ENCODE data around the gene CSNK1G1. TPM values are rescaled to one million over a fixed set of nuclear protein-coding genes. Genes with fewer than 3 reads are reported as not detected.

The CSNK1G1 gene
- total and polyA plus RNA-seq, 2 donors (not counting 1 experiment from before 2014, with no cell fraction given): 18.2 to 27.1 TPM

DNA sequence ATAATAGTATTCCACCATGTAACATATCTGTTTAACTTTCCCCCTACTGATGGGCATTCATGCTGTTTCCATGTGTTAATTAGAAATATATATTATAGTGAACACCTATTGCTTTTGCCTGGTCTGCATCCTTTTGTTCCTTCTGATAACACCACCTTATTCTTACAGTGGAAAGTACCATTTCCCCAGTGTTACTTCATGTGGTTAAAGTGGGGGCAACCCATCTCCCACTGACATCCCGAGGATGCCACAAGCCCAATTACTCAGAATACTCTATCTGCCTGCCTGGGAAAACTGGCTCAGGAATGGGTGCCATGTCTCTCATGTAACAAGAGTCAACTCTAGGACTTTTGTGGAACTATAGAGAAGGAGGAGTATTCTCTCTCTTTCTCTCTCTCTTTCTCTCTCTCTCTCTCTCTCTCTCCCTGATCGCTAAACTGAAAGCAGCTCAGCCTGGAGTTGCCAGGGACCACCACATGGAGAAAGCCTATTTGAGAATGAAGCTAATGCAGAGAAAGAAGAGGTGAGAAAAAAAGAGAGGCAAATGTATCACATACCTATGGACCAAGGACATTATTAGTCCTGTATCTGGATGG lies 126.7 kb downstream of the CSNK1G1 start:
- Histone ChIP-seq H3K36me3 (ENCODE audit: control insufficient read depth, insufficient read depth, low read length) (no peaks in the 10 kb centered on the region), H4K20me1 (ENCODE audit: control insufficient read depth, extremely low read depth, insufficient read depth, low read length) (no peaks in the 10 kb centered on the region), H3K9ac (ENCODE audit: insufficient read depth, low read length) (no peak overlapping the region), H3K4me2 (ENCODE audit: extremely low read depth, insufficient read depth, low read length) (no peak overlapping the region), H3K27me3 (ENCODE audit: control insufficient read depth, insufficient read depth, low read length) (no peaks in the 10 kb centered on the region), H2AFZ (ENCODE audit: low read length) (no peak overlapping the region), H3K4me3 (replicated peaks in 1 of 4; ENCODE audit: control extremely low read depth in 1 of 4, insufficient read depth in 1 of 4, low read depth in 3 of 4, low read length in 4 of 4) (no peak overlapping the region), H3K79me2 (ENCODE audit: control insufficient read depth, insufficient read depth, low read length) (peaks cover 7% of the 10 kb centered on the region), H3K4me1 (ENCODE audit: control insufficient read depth, extremely low read depth, insufficient read depth, low read length) (peaks cover 2% of the 10 kb centered on the region), H3K9me3 (ENCODE audit: control insufficient read depth, insufficient read depth, low read depth, low read length) (no peaks in the 10 kb centered on the region), H3K27ac (ENCODE audit: insufficient read depth, low read length) (no peak overlapping the region)
- TF ChIP-seq, protein P1, sequence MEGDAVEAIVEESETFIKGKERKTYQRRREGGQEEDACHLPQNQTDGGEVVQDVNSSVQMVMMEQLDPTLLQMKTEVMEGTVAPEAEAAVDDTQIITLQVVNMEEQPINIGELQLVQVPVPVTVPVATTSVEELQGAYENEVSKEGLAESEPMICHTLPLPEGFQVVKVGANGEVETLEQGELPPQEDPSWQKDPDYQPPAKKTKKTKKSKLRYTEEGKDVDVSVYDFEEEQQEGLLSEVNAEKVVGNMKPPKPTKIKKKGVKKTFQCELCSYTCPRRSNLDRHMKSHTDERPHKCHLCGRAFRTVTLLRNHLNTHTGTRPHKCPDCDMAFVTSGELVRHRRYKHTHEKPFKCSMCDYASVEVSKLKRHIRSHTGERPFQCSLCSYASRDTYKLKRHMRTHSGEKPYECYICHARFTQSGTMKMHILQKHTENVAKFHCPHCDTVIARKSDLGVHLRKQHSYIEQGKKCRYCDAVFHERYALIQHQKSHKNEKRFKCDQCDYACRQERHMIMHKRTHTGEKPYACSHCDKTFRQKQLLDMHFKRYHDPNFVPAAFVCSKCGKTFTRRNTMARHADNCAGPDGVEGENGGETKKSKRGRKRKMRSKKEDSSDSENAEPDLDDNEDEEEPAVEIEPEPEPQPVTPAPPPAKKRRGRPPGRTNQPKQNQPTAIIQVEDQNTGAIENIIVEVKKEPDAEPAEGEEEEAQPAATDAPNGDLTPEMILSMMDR (conservative IDR thresholded peaks at IDR 0.05 in 1 of 2, IDR thresholded peaks at IDR 0.05 in 1 of 2; ENCODE audit: low read depth in 1 of 2, low read length in 2 of 2): no peak
- TF ChIP-seq EZH2 (IDR thresholded peaks at IDR 0.05; ENCODE audit: low read length, missing control alignments): no peak
- DNase-seq (ENCODE audit: low read depth in 2 of 2): peak in 1 of 2 donors; percentile 36

DNA sequence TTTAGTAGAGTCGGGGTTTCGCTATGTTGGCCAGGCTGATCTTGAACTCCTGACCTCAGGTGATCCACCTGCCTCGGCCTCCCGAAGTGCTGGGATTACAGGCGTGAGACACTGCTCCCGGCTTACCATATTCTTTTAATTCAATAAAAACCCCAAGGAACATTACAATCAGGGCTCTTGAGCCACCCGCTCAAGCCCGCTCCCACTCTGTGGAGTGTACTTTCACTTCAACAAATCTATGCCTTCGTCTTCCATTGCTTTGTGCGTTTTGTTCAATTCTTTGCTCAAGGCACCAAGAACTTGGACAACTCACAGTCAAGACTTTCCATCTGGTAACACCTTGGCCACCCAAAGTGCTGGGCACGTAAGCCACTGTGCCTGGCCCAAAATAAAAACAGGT lies 130.2 kb downstream of the CSNK1G1 start:
- Histone ChIP-seq H4K20me1 (ENCODE audit: control insufficient read depth, extremely low read depth, insufficient read depth, low read length) (no peaks in the 10 kb centered on the region), H3K36me3 (ENCODE audit: control insufficient read depth, insufficient read depth, low read length) (no peaks in the 10 kb centered on the region), H2AFZ (ENCODE audit: low read length) (no peak overlapping the region), H3K27me3 (ENCODE audit: control insufficient read depth, insufficient read depth, low read length) (no peaks in the 10 kb centered on the region), H3K4me2 (ENCODE audit: extremely low read depth, insufficient read depth, low read length) (no peak overlapping the region), H3K27ac (ENCODE audit: insufficient read depth, low read length) (no peak overlapping the region), H3K9ac (ENCODE audit: insufficient read depth, low read length) (no peak overlapping the region), H3K9me3 (ENCODE audit: control insufficient read depth, insufficient read depth, low read depth, low read length) (no peaks in the 10 kb centered on the region), H3K4me1 (ENCODE audit: control insufficient read depth, extremely low read depth, insufficient read depth, low read length) (no peaks in the 10 kb centered on the region), H3K4me3 (replicated peaks in 1 of 4; ENCODE audit: control extremely low read depth in 1 of 4, insufficient read depth in 1 of 4, low read depth in 3 of 4, low read length in 4 of 4) (no peak overlapping the region), H3K79me2 (ENCODE audit: control insufficient read depth, insufficient read depth, low read length) (peaks cover 7% of the 10 kb centered on the region)
- no peak for DNase-seq (ENCODE audit: low read depth in 2 of 2)
- no peak for TF ChIP-seq EZH2 (IDR thresholded peaks at IDR 0.05; ENCODE audit: low read length, missing control alignments)
- TF ChIP-seq, protein P1 (conservative IDR thresholded peaks at IDR 0.05 in 1 of 2, IDR thresholded peaks at IDR 0.05 in 1 of 2; ENCODE audit: low read depth in 1 of 2, low read length in 2 of 2): no peak

DNA sequence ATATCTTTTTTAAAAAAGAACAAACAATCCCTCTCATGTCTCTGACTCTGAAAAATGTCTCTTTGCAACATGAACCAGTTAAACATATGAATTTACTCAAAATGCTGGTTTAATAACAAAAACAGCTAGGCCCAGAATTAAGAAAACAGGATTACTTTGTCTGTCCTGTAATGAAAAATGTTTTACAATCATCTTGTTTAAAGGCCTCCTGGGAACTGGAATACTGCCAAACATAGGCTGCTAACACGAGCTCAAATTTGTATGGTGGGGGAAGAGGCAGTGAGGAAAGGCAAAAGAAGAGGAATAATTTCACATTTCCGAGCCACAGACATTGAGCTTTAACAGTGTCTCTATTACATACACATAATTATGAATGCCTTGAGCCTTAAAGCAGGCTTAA lies 131.5 kb downstream of the CSNK1G1 start:
- H4K20me1 ChIP-seq (ENCODE audit: control insufficient read depth, extremely low read depth, insufficient read depth, low read length): no peaks in the 10 kb centered on the region
- peaks cover 7% of the 10 kb centered on the region for H3K79me2 ChIP-seq (ENCODE audit: control insufficient read depth, insufficient read depth, low read length)

More for the DNA sequence above, 131.5 kb downstream of the CSNK1G1 start:
- Histone ChIP-seq H3K27me3 (ENCODE audit: control insufficient read depth, insufficient read depth, low read length) (no peaks in the 10 kb centered on the region), H2AFZ (ENCODE audit: low read length) (no peak overlapping the region), H3K9me3 (ENCODE audit: control insufficient read depth, insufficient read depth, low read depth, low read length) (no peaks in the 10 kb centered on the region), H3K9ac (ENCODE audit: insufficient read depth, low read length) (no peak overlapping the region), H3K4me1 (ENCODE audit: control insufficient read depth, extremely low read depth, insufficient read depth, low read length) (no peaks in the 10 kb centered on the region), H3K4me3 (replicated peaks in 1 of 4; ENCODE audit: control extremely low read depth in 1 of 4, insufficient read depth in 1 of 4, low read depth in 3 of 4, low read length in 4 of 4) (no peak overlapping the region), H3K36me3 (ENCODE audit: control insufficient read depth, insufficient read depth, low read length) (no peaks in the 10 kb centered on the region), H3K4me2 (ENCODE audit: extremely low read depth, insufficient read depth, low read length) (no peak overlapping the region), H3K27ac (ENCODE audit: insufficient read depth, low read length) (no peak overlapping the region)
- DNase-seq (ENCODE audit: low read depth in 2 of 2): peak; percentile 53 to 79
- no peak for TF ChIP-seq EZH2 (IDR thresholded peaks at IDR 0.05; ENCODE audit: low read length, missing control alignments)
